Measurements from ENCODE around the gene ASTN1.

The ASTN1 gene

DNA sequence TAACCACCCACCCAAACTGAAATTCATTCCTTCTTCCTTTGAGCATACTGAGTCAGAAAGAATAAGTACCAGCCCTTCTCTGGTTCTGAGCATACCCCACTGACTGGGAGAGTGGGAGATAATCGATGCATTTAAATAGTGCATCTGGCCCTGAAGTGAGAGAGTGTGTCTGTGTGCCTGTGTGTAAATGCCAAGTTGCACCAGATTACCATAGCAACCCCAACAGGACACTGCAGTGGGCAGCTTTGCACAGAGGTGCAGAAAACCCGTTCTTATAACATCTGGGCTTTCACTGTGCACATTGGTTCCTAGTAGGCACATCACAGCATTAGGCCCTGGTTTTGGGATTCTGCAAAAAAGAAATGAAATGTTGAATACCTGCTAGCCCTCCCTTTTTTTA lies 2.3 kb downstream of the ASTN1 start:
- DNase-seq = no peak

DNA sequence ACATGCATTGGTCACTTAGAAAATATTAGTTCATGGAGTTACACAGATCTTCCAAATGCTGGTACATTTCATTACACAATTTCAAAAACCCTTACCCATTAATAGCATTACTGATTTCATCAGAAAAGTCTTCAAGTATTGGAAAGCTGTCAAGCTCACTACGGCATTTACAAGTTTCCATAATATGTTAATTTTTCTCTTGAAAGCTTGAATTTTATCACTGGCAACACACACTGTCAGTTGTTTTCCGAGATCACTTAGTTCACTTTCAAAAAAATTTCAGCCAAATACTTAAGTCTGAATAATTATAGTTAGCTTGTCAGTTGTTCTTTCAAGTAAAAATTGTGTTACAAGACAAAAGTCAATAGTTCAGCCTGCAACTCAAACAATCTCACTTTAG lies 18.0 kb downstream of the ASTN1 start:
- no peak for DNase-seq

DNA sequence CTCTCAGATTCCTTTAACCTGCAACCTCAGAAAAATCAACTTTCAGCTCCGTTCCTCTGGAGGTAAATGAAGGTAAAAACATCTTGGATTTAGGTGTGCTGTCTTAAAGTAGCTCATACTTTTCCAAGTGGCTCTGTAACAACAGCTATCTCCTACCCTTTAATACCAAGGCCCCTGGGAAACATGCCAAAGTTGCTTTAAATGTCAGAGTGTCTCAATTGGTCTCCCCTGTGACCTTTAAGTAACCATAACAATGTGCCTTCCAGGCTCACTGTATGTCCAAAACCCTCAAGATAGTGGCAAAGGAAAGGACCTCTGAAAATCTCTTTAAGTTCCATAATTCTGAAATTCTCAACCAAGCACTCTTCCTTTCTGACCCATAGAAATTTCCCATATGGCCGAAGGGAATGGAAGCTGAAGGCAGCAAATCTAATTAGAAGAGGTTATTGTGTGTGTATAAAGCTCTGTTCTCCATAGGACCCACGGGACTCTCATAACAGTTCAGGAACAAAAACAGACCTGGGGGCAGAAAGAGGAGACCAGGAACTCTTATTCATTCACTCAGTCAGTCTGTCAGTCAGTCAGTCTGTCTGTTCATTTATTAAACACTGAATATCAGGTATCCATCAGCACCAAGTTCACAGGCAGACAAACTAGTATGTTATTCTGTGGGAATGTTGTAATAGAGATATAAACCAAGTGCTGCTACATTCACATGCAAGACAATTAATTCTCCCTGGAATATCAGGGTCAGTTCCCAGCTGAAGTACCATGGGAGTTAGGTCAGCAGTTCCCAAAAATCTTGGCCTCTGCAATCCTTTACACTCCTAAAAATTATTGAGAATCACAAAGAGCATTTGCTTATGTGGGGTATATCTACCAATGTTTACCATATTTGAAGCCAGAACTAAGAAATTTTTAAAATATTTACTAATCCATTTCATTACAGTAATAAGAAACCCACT lies 19.1 kb downstream of the ASTN1 start:
- no peak for DNase-seq

DNA sequence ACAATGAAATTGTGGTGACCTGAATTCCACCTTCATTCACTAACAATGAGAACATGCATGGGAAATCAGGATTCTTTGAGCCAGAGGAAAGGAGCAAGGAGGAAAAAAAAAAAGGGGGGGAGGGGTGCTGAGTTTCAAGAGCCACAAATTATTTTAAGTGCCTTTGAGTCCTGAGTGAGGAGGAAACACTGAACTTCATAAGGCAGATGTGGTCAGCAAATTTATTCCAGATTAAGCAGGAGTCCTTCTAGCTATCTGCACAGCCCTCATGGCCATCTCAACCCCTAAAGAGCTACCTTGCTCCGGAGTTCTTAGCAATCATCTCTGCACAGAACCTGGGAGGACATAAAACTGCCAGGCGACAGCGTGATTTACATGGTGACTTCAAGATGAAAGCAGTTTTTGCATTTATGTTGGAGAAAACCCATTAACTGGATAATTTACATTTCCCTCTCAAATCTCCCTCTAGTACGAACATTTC lies 21.7 kb downstream of the ASTN1 start:
- no peak for DNase-seq

DNA sequence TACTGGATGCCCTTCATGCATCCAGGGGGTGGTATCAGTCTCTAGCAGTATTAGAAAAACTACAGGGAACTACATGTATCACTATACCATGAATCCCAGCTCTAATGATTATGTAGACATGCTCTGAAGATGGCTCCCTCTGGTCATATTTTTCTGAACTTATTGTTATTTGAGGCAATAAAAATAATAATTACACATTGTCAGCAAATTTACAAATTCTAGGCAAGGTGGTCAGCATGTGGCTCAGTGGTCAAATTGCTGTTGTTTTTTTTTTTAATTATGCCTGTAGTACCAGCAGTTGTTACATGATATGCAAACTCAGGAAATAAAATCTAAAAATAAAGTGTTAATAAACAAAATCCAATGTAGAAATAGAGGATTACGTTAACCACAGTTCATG lies 22.5 kb downstream of the ASTN1 start:
- DNase-seq = no peak

DNA sequence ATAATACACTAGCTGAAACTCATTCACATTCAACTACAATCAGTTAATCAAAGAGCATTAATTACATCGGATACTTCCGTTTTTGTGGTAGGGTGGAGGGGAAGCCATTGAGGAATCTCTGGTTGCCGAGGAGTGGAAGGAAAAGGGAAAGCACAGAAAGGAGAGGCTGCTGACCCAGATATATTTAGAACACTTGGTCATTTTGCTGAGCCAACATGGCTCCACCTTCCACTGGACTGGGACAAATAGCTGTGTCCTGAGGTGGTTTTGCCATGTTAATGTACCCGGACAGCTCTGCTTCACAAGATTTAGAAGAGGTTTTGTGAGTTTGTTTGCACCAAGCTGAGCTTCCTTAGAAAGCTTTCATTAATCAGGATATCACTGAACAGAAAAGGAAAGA lies 26.2 kb downstream of the ASTN1 start:
- DNase-seq = no peak

DNA sequence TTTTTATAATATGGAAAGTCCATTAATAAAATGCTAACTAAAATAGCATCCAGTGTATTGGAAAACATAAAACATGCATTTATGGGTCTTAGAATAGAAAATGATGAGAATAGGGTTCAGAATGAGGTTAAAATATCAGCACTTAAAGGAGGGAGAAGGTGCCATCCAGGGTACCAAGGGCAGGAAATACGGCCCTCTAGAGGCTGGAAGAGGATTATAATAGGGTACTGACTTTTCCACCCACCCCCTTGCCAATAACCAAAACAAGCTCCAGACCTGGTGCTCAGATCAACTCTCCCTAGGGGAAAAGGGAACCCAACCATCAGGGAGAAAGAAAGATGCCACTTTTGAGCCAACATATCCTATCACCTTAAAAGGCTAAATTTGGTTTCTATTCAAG lies 26.7 kb downstream of the ASTN1 start:
- DNase-seq = no peak

DNA sequence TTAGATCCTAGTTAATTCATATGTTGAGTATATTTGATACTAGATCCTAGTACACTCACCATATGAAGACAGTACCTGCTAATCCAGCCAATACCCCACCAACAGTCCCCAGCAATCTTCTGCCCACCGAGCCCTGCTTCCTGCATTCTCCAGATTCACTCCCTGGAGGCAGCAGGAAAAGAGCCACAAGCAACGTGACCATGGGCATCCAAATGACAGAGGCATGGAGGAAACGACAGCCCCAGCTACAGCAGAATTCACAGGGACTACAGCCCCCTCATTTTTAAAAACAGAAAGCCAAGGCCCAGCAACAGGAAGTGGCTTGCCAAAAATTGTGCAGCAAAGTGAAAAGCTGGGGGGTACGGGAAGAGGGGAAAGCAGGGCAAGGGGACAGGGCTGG lies 29.3 kb downstream of the ASTN1 start:
- no peak for DNase-seq

DNA sequence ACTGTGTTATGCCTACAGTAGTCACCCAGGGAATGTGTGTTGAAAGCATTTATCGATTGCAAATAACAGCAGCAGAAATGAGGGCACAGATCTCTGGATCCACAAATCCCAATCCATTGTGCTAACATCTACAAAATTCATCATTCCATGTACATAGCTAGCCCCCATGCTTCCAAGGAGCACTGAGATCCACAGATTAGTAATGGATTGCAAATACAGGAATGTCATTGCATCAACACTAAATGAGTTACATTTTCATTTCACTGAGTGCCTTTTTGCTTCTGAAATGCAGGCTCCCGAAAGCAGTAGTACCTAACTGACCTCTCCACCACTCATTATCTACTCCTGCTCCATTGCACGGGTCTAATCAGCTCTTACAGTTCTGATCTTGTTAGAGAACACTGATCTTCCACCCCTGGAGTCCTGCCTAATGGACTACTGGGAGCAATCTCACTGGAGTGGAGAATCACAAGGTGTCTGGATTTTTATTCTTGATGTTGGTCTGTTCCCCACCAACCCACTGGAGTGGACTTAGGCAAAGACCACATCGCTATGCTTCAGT lies 30.5 kb downstream of the ASTN1 start:
- DNase-seq = no peak

DNA sequence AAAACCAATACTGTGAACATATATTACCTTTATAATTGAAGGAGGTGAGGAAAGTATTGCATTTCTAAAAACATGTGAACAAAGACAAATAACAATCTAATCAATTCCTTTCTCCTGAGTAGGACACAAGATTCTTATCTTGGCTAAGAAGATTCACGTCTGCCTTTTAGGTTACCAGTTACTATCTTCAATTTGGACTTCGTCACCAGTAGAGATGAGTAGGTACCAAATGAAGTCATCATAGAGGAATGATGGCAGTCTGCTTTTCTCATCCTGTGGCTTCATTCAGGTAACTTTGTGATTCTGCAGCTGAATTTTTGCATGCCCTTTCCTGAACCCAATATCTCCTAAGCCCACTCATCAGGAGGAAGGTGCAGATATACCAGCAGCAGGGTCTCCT lies 32.4 kb downstream of the ASTN1 start:
- no peak for DNase-seq

DNA sequence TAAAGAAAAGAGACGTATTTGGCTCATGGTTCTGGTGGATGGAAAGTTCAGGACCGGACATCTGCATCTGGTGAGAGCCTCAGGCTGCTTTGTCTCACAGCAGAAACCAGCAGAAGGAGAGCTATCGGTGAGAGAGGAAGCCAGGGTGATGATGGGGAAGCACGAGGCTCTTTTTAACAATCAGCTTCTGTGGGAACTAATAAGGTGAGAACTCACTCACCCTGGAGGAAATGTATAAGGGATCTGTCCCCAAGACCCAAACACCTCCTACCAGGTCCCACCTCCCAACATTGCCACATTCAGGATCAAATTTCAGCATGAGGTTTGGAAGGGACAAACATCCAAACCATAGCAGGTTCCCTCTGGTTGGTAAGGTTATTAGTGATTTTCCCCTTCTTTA lies 32.8 kb downstream of the ASTN1 start:
- no peak for DNase-seq

DNA sequence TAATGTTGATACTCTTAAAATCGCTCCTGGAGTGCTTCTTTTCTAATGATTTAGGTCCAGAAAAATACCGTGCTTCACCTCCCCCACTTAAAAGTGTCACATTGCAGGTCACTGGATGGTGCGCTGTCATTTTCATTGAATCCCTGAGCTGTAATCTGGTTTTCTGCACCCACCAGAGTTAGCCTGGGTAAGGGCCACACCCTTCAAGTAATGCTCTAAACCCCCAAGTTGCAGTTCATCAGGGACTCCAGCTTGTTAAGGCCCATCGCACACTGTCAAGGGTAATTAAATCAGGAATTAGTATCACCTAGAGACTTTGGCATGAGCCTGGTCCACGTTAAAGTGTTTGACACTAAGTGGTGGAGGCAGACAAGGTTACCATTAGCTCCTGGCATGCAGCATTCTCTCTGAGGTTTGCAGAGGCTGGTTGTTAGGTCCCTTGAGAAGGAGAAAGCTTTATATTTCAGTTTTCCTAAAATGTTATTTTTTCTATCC lies 34.0 kb downstream of the ASTN1 start:
- DNase-seq = no peak

DNA sequence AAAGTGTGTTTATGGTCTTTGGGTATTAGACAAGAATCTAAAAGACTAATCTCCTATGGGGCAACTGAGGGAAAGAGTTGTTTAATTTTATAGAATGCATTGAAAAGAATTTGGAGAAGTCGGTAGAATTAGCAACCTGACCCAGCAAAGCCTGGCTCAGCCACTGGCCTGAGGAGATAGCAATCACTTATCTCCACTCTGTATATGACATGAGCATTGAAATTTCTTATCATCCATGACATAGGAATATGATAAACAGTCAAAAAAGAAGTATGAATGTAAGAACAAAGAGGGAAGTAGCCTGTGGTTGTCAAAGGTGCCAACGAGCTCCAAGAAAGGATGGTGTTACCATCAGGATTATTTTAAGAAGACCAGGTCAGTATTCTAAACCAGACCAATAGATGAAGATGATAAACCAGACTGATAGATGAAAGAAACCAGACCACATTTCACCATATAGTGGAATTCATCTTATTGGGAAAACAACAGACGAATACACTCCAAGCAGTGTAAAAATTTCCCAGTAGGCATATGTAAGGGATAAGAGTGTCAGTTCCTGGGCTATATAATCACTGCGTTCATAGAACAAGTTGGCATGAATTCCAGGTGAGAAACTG lies 35.7 kb downstream of the ASTN1 start:
- DNase-seq = no peak

DNA sequence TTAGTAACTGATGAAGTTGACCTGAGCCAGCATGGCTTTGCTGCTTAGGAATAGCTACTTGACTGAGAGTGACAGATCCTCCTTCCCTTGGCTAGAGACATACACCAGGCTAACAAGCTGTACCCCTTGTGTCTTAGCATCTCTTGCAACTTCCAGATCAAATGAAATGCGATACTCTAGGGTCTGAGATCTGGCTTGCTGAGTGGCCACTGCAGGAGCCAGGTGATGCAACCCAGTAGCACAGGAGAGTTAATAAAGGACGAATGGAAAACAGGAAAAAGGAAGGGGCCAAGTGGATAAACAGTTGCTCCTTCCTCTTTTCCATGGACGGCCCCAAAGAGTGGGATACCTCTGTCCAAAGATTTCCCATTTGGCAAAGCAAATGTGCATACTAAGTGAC lies 38.2 kb downstream of the ASTN1 start:
- DNase-seq = no peak

DNA sequence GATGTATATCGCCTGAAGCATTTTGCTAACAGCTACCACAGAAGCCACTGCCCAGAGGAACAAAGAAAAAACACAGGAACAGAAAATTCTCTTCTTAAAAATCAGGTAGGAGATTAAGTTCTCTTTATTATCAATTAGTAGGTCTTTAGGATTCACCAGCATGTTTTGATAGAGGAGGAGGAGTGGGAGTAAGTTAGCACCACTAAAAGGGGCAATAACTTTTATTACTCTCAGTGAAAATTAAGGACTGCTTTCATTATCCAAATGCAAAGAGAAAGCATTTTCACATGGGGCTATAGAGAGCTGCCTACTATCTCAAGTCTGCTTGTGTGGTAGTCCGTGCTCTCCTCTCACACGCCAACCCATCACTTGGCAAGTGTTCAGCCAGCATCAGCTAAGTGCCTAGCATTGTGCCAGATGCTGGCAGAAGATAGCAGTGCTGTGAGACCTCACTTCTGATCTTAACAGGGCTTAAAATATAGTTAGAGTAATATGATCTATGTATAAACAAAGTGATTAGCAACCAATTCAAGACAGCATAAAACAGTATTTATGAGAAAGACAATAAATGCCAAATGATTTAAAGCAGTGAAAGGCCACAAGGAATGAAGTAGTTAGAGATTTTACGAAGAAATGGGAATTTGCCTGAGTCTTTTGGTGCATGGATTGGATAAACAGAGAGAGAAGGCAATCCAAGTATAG lies 39.8 kb downstream of the ASTN1 start:
- DNase-seq = no peak

DNA sequence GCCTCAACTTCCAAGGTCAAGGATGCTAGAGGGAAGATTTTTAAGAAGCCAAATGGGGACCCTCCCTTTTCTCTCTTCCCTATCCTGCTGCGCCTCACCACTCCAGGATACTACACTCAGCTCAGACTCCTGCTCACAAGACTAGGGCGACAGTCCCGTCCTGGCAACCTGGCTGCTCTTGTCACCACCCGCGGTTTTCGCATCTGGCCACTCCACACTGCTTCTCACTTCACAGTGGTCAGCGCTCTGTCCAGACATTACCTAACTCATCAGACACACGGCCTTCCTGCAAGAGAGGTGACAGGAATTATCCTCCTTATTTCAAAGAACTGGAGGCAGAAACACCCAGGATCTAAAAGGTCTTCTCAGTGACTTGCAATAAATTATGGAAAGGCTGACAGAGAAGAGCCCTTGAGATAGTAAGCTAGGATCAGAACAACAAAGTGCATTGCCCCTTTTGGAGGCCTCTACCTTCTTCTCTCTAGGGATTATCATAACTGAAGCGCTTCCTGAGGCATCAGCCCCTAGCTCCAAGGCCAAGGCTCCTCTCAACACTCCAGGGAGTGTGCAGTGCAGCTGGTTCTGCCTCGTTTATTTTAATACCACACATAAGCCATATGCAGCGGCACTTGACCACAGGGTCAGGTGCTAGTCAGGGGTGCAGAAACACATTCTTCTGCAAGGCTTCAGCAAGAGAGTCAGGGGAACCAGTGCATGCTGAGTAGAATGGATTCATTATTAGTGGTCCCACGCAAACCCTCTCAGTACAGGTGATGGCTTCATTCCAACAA lies 41.9 kb downstream of the ASTN1 start:
- no peak for DNase-seq

DNA sequence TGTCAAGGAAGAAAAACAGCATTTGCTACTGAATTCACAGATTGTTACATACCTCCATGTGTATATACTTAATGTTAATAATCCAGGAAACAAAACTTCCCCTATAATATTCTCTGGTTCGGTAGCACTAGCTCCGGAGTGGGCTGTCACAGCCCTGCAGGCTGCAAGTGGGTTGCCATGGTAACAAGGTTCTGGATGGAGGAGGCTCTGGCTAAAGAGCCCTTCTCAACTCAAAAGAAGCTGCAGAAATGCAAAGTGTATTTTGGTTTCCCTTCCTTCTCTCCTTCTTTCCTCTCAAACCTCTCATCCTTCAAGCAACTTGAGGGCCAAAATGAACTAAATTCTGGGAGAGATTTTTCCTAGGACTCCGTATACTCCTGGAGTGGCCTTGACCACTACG lies 45.2 kb downstream of the ASTN1 start:
- DNase-seq = no peak

DNA sequence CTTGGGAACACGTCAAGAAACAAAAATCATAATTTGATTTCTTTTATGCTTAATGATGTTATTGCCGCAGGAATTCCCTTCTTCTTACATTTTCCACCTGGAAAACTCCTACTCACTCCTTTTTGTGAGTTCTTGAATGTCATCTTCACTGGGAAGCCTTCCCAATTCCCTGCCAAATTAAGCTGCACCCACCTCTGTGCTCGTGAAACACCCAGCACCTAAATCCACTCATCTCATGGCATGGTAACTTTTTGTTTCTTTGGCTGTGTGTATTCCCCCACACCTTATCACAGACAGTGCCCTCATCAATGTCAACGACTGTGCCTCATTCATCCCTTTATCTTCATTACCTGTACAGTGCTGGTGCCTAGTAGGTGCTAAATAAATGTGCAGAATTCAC lies 45.6 kb downstream of the ASTN1 start:
- DNase-seq = no peak

DNA sequence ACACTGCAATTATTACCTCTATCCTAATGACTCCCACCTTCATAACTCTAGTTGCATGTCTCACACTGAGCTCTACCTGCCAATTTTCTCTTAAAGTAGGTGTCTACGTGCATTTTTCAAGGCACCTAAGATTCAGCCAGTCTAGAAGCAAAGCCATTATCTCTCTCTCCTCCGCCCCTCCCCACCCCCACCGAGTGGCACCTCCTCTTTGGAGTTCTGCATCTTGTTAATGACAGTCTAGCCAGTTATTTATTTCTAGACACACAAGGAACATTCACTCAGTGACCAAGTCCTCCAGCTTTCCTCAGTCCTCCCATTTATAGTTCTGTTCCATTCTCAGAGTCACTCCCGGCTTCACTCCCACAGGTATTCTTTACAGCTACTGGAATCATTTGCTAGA lies 47.6 kb downstream of the ASTN1 start:
- DNase-seq = no peak

DNA sequence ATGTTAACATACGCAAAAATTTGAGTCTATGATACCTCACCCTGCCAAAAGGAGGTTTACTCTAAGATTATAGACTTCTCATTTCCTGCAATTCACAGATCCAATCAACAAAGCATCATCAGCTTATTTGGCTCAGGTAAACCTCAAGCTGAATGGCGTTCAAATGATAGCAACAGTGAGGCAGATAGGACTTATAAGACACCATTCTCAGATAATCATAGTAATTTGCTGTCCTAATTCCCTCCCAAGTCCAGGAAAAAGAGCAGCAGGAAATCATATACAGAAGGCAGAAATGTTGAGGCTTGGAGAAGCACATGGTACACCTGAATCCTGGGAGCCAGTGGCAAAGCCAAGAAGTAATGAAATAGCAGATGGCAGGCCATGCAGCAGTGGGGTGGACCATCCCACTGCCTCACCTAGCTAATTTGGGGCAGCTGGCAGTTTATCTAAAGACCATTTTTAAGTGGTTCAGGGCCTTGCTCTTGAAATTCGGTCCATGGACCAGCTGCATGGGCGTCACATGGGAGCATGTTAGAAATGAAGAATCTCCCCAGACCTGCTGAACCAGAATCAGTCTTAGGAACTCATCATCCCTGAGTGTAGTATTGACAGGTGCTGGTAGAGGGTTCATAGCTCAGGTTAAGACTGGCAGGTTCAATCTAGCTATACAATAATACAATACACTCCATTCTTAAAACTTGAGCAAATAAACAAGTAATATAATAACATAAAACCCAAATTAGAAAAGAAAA lies 57.7 kb downstream of the ASTN1 start:
- DNase-seq = no peak

DNA sequence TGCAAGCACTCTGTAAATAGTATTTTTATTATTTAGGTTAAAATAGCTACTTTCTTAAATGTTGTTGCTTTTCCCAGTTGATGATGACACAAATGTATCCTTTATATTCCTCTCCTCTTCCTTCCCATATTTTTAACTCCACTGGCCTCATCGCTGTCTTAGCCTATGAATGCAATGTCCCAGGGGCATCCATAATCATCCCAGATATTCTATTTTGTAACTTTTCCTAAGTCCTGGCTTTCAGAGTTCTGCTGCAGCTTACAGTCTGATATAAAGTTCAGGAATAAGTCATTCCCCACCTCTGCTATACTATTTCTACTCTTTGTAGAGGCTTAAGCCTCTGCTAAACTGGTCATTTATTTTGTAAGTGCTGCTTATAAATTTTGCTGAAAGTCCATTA lies 58.3 kb downstream of the ASTN1 start:
- no peak for DNase-seq

All from KG1 (cell line).